Esophagus muscularis mucosa (tissue), 4 donors: ENCODE data around the gene C20orf173. TPM values are rescaled to one million over a fixed set of nuclear protein-coding genes. Genes with fewer than 3 reads are reported as not detected.

ENCODE experiments used
- DNase-seq: peaks from one replicate; pipeline ENCODE4 v3.0.0-alpha.2; 2017; ENCODE audit errors: extremely low spot score
- H3K27ac ChIP-seq, 4 donors: fragments of 200-600 bp; sonication (generic); replicated peaks in 1 of 4; 1 replicate in 3 of 4; 2 replicates in 1 of 4; pipeline ENCODE4 v1.5.1; 2016 to 2019; ENCODE audit warnings: mild to moderate bottlenecking in 1 of 4
- H3K27me3 ChIP-seq, 4 donors: fragments of 200-600 bp; sonication (generic); one replicate each; pipeline versions ENCODE4 v1.5.1 to v1.6.0; 2016 to 2019
- H3K36me3 ChIP-seq, 4 donors: fragments of 200-600 bp; sonication (generic); one replicate each; pipeline ENCODE4 v1.5.1; 2016 to 2019
- H3K4me1 ChIP-seq, 4 donors: fragments of 200-600 bp; sonication (generic); one replicate each; pipeline ENCODE4 v1.5.1; 2016 to 2019
- H3K4me3 ChIP-seq, 4 donors: fragments of 200-600 bp; sonication (generic); 1 replicate in 2 of 4; 2 replicates in 2 of 4; pipeline ENCODE4 v1.5.1; 2016 to 2019; ENCODE audit warnings: mild to moderate bottlenecking in 4 of 4, moderate library complexity in 1 of 4
- H3K9me3 ChIP-seq, 4 donors: fragments of 200-600 bp; sonication (generic); 1 replicate in 3 of 4; 2 replicates in 1 of 4; pipeline ENCODE4 v1.5.1; 2016 to 2019
- EP300 ChIP-seq: sonication (generic); formaldehyde crosslinking; IDR thresholded peaks from one replicate; pipeline ENCODE4 v1.6.1; 2017; ENCODE audit warnings: antibody characterized with exemption
- POLR2A ChIP-seq: fragments of 450-650 bp; IDR thresholded peaks from one replicate; pipeline ENCODE4 v1.6.1; 2017; ENCODE audit warnings: antibody characterized with exemption, moderate library complexity, mild to moderate bottlenecking, low read depth
- POLR2AphosphoS5 ChIP-seq, 2 donors: sonication (generic); formaldehyde crosslinking; IDR thresholded peaks; one replicate each; pipeline ENCODE4 v1.6.1; 2017; ENCODE audit warnings: antibody characterized with exemption in 2 of 2
- WGBS: methylation state at CpG from one replicate; pipeline ENCODE4 v1.1.5; 2018; 5-methylcytosine and 5-hydroxymethylcytosine counted together
- intact Hi-C: fragments of 100-400 bp; cut with DNase I; formaldehyde crosslinking; loops from one replicate; pipeline ENCODE4 v1.15.1; 2023
- total RNA-seq, 4 donors: library from RNA; depleted of rRNA; stranded (reverse); fragments of >200 nt; gene quantifications; one replicate each; pipeline versions ENCODE4 v1.1.0 to v1.2.1, GENCODE V29; 2016
- TF ChIP-seq, protein P1 (sequence below), 3 experiments: fragments of 200-600 bp in 2 of 3; fragments of 450-650 bp in 1 of 3; sonication (generic) in 2 of 3; IDR thresholded peaks; one replicate each; pipeline ENCODE4 v1.5.1; 2017 to 2019; ENCODE audit warnings: antibody characterized with exemption in 3 of 3, mild to moderate bottlenecking in 2 of 3, moderate library complexity in 1 of 3

C20orf173 gene
- total RNA-seq, 4 donors from 2014 or later = not detected

DNA sequence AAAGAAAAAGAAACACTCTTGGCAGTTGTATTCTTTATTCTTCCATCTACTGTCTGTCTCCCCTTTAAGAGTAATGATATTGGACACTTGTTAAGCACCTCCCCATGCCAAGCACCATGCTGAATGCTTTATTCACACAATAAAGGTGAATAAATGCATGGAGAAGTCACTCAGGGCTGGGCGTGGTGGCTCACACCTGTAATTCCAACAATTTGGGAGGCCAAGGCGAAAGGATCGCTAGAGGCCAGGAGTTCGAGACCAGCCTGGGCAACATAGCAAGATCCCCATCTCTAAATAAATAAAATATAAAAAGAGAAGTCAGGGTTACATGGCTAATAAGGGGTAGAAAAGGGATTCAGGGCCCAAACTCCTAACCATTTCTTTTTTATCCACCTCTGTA lies 42.0 kb downstream of the C20orf173 start:
- Histone ChIP-seq H3K27ac (no peak overlapping the region), H3K4me1 (no peaks in the 10 kb centered on the region), H3K27me3 (no peaks in the 10 kb centered on the region), H3K36me3 (peaks cover 7 to 84% (median 63%) of the 10 kb centered on the region in 4 donors), H3K9me3 (no peaks in the 10 kb centered on the region), H3K4me3 (no peak overlapping the region)
- intact Hi-C loops = no loop called here
- 95% methylated on average over 4 of the region's 4 CpGs for WGBS
- no peak for TF ChIP-seq POLR2AphosphoS5 (IDR thresholded peaks at IDR 0.05)
- TF ChIP-seq EP300 = no peak
- no peak for TF ChIP-seq POLR2A
- TF ChIP-seq, protein P1, sequence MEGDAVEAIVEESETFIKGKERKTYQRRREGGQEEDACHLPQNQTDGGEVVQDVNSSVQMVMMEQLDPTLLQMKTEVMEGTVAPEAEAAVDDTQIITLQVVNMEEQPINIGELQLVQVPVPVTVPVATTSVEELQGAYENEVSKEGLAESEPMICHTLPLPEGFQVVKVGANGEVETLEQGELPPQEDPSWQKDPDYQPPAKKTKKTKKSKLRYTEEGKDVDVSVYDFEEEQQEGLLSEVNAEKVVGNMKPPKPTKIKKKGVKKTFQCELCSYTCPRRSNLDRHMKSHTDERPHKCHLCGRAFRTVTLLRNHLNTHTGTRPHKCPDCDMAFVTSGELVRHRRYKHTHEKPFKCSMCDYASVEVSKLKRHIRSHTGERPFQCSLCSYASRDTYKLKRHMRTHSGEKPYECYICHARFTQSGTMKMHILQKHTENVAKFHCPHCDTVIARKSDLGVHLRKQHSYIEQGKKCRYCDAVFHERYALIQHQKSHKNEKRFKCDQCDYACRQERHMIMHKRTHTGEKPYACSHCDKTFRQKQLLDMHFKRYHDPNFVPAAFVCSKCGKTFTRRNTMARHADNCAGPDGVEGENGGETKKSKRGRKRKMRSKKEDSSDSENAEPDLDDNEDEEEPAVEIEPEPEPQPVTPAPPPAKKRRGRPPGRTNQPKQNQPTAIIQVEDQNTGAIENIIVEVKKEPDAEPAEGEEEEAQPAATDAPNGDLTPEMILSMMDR (IDR thresholded peaks at IDR 0.05) = no peak
- DNase-seq = no peak

DNA sequence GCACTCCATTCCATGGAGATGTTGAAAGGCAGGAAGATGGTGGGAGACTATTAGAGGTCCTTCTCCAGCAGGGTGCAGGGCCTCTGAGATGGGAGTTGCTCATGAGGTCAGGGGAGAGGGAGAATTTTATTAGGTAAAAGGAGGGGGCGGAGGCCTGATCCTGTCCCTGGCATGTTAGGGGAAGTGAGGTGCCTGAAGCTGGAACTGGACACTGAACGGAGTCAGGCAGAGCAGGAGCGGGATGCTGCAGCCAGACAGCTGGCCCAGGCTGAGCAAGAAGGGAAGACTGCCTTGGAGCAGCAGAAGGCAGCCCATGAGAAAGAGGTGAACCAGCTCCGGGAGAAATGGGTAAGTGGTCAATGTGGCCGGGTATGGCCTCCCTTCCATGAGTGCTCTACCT lies 49.7 kb downstream of the C20orf173 start:
- Histone ChIP-seq H3K27ac (no peak overlapping the region), H3K9me3 (no peaks in the 10 kb centered on the region), H3K4me3 (no peak overlapping the region), H3K27me3 (no peaks in the 10 kb centered on the region), H3K4me1 (no peaks in the 10 kb centered on the region), H3K36me3 (peaks cover 42 to 98% (median 82%) of the 10 kb centered on the region in 4 donors)
- intact Hi-C loops = no loop called here
- no peak for TF ChIP-seq POLR2A
- TF ChIP-seq, protein P1 (IDR thresholded peaks at IDR 0.05) = no peak
- TF ChIP-seq EP300 = no peak
- TF ChIP-seq POLR2AphosphoS5 (IDR thresholded peaks at IDR 0.05) = no peak
- 97% methylated on average over 5 of the region's 5 CpGs for WGBS
- DNase-seq = no peak

DNA sequence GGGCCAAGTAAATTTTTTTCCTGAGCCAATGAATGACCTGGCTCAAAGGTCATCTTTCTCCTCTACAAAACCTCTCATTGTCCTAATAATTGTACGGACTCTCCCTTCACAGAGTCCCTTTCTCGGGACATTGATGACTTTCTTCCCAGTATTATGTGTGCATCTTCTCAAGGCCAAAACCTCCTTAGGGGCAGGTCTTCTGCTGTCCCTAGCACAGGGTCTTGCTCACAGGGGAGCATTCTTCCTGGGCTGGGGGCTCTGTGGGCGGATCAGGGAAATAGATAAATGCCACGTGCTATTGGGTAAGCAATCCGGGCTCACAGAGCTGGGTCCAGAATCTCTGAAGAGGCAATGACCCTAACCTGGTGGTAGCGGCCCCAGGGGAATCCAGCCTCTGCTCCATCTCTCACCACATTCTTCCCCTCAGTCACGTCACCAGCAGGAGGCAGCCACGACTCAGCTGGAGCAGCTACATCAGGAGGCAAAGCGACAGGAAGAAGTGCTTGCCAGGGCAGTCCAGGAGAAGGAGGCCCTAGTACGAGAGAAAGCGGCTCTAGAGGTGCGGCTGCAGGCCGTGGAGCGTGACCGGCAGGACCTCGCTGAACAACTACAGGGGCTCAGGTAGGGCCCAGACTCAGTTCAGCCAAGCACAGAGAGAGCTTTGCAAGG lies 50.5 kb downstream of the C20orf173 start:
- Histone ChIP-seq H3K9me3 (no peaks in the 10 kb centered on the region), H3K4me1 (no peaks in the 10 kb centered on the region), H3K4me3 (no peak overlapping the region), H3K27me3 (no peaks in the 10 kb centered on the region), H3K27ac (no peak overlapping the region), H3K36me3 (peaks cover 43 to 98% (median 83%) of the 10 kb centered on the region in 4 donors)
- TF ChIP-seq POLR2AphosphoS5 (IDR thresholded peaks at IDR 0.05) (no peak), EP300 (no peak), POLR2A (no peak)
- TF ChIP-seq, protein P1 (IDR thresholded peaks at IDR 0.05) = no peak
- intact Hi-C loops = no loop called here
- 80% methylated on average over 16 of the region's 16 CpGs for WGBS
- no peak for DNase-seq

Other genes with a start within 250 kb of the C20orf173 start
- gene EIF6, start 244.9 kb downstream of the C20orf173 start, total RNA-seq = 100 to 1,000 TPM in 1 of 4 donors, 10 to 100 TPM in 3; 47.8 to 106 (median 85.0) TPM
- not detected for gene FAM83C, start 237.2 kb downstream of the C20orf173 start, total RNA-seq
- gene UQCC1, start 117.7 kb downstream of the C20orf173 start, total RNA-seq = 10 to 100 TPM; 19.9 to 31.2 (median 30.7) TPM
- under 1 TPM; 0.39 to 0.83 (median 0.44) TPM for gene GDF5, start 91.4 kb downstream of the C20orf173 start, total RNA-seq
- 10 to 100 TPM; 17.7 to 35.8 (median 23.7) TPM for gene CEP250, start 74.1 kb downstream of the C20orf173 start, total RNA-seq
- gene ERGIC3, start 12.4 kb upstream of the C20orf173 start, total RNA-seq = 100 to 1,000 TPM; 125 to 184 (median 133) TPM
- 1 to 10 TPM; 2.6 to 5.0 (median 2.9) TPM for gene SPAG4, start 86.2 kb upstream of the C20orf173 start, total RNA-seq
- 100 to 1,000 TPM in 2 of 4 donors, 10 to 100 TPM in 2; 23.0 to 148 (median 99.9) TPM for gene CPNE1, start 135.2 kb upstream of the C20orf173 start, total RNA-seq
- 10 to 100 TPM; 21.0 to 30.6 (median 24.0) TPM for gene RBM12, start 135.2 kb upstream of the C20orf173 start, total RNA-seq
- 10 to 100 TPM; 25.3 to 63.3 (median 32.7) TPM for gene NFS1, start 169.7 kb upstream of the C20orf173 start, total RNA-seq
- gene ROMO1, start 169.8 kb upstream of the C20orf173 start, total RNA-seq = 100 to 1,000 TPM; 159 to 360 (median 263) TPM
- 100 to 1,000 TPM; 143 to 272 (median 165) TPM for gene RBM39, start 212.6 kb upstream of the C20orf173 start, total RNA-seq
- 10 to 100 TPM; 45.9 to 62.2 (median 48.0) TPM for gene PHF20, start 242.4 kb upstream of the C20orf173 start, total RNA-seq